Liver (tissue), 9 donors: ENCODE data around the gene ZNF605. TPM values are rescaled to one million over a fixed set of nuclear protein-coding genes. Genes with fewer than 3 reads are reported as not detected.
A peak's percentile ranks its signal among the peaks of the same experiment; 100 is the strongest.

Source experiments
- DNase-seq: peaks from one replicate; pipeline ENCODE4 v3.0.0-alpha.2; 2017; ENCODE audit warnings: low spot score
- H3K27ac ChIP-seq, 2 donors: one replicate each; pipeline ENCODE4 v1.7.0; 2013; ENCODE audit warnings: inconsistent platforms in 2 of 2, low read length in 2 of 2, control low read depth in 1 of 2, low read depth in 1 of 2, mild to moderate bottlenecking in 1 of 2
- H3K27me3 ChIP-seq, 4 donors: one replicate each; pipeline versions ENCODE4 v1.6.1 to v1.7.0; 2013; ENCODE audit warnings: low read length in 3 of 4, inconsistent platforms in 1 of 4, mild to moderate bottlenecking in 1 of 4, moderate library complexity in 1 of 4; ENCODE audit not compliant: control insufficient read depth in 4 of 4, insufficient read depth in 4 of 4
- H3K36me3 ChIP-seq, 4 donors: one replicate each; pipeline versions ENCODE4 v1.6.1 to v1.7.0; 2013; ENCODE audit warnings: low read length in 3 of 4, mild to moderate bottlenecking in 3 of 4, low read depth in 1 of 4, moderate library complexity in 1 of 4; ENCODE audit not compliant: control insufficient read depth in 4 of 4, insufficient read depth in 3 of 4
- H3K4me1 ChIP-seq, 4 donors: one replicate each; pipeline versions ENCODE4 v1.6.1 to v1.7.0; 2013; ENCODE audit warnings: low read length in 3 of 4, mild to moderate bottlenecking in 3 of 4, moderate library complexity in 1 of 4; ENCODE audit not compliant: control insufficient read depth in 4 of 4, insufficient read depth in 4 of 4
- H3K4me3 ChIP-seq, 3 donors: one replicate each; pipeline versions ENCODE4 v1.6.1 to v1.7.0; 2013; ENCODE audit warnings: low read length in 3 of 3, control low read depth in 1 of 3, low read depth in 1 of 3, mild to moderate bottlenecking in 1 of 3
- H3K9ac ChIP-seq, 2 donors: one replicate each; pipeline ENCODE4 v1.7.0; 2013; ENCODE audit warnings: low read length in 2 of 2, mild to moderate bottlenecking in 2 of 2, moderate library complexity in 2 of 2, control low read depth in 1 of 2, low read depth in 1 of 2
- H3K9me3 ChIP-seq, 4 donors: one replicate each; pipeline versions ENCODE4 v1.6.1 to v1.7.0; 2013; ENCODE audit warnings: low read length in 3 of 4; ENCODE audit not compliant: control insufficient read depth in 4 of 4
- ATF3 ChIP-seq: IDR thresholded peaks from 2 replicates; pipeline ENCODE4 v1.6.1; 2016; ENCODE audit warnings: antibody characterized with exemption
- CTCF ChIP-seq: fragments of 150-350 bp; IDR thresholded peaks from 2 replicates; pipeline ENCODE4 v1.5.1; 2017; ENCODE audit warnings: improper control_type of control experiment, low read depth, low read length; ENCODE audit not compliant: missing input control
- EGR1 ChIP-seq, 2 donors: IDR thresholded peaks; 2 replicates each; pipeline ENCODE4 v1.6.1; 2016 to 2018; ENCODE audit warnings: antibody characterized with exemption in 2 of 2, low read depth in 2 of 2
- FOXA1 ChIP-seq: IDR thresholded peaks from 2 replicates; pipeline ENCODE4 v1.6.1; 2016; ENCODE audit warnings: antibody characterized with exemption
- FOXA2 ChIP-seq: IDR thresholded peaks from 2 replicates; pipeline ENCODE4 v1.6.1; 2016; ENCODE audit warnings: antibody characterized with exemption
- HNF4G ChIP-seq: IDR thresholded peaks from 2 replicates; pipeline ENCODE4 v1.6.1; 2016; ENCODE audit warnings: antibody characterized with exemption
- JUND ChIP-seq, 2 donors: IDR thresholded peaks; 2 replicates each; pipeline ENCODE4 v1.6.1; 2016; ENCODE audit warnings: antibody characterized with exemption in 2 of 2
- MAX ChIP-seq: IDR thresholded peaks from 2 replicates; pipeline ENCODE4 v1.6.1; 2016; ENCODE audit warnings: antibody characterized with exemption
- NR2F2 ChIP-seq: IDR thresholded peaks from 2 replicates; pipeline ENCODE4 v1.6.1; 2016; ENCODE audit warnings: antibody characterized with exemption
- RAD21 ChIP-seq, 2 donors: IDR thresholded peaks; 2 replicates each; pipeline ENCODE4 v1.6.1; 2016; ENCODE audit warnings: antibody characterized with exemption in 2 of 2, mild to moderate bottlenecking in 2 of 2
- REST ChIP-seq: IDR thresholded peaks from 2 replicates; pipeline ENCODE4 v1.6.1; 2016; ENCODE audit warnings: antibody characterized with exemption, mild to moderate bottlenecking
- RXRA ChIP-seq, 2 donors: IDR thresholded peaks; 2 replicates each; pipeline ENCODE4 v1.6.1; 2017 to 2018; ENCODE audit warnings: antibody characterized with exemption in 2 of 2, mild to moderate bottlenecking in 1 of 2
- TAF1 ChIP-seq: conservative IDR thresholded peaks from 2 replicates; pipeline ENCODE4 v1.6.1; 2016; ENCODE audit warnings: antibody characterized with exemption, mild to moderate bottlenecking
- YY1 ChIP-seq: IDR thresholded peaks from 2 replicates; pipeline ENCODE4 v1.6.1; 2016; ENCODE audit warnings: antibody characterized with exemption, mild to moderate bottlenecking
- ZBTB33 ChIP-seq: IDR thresholded peaks from 2 replicates; pipeline ENCODE4 v1.6.1; 2016; ENCODE audit warnings: antibody characterized with exemption
- WGBS: extraction: QIAGEN DNeasy Blood & Tissue Kit; methylation state at CpG from one replicate; pipeline ENCODE4 v1.1.7; 2013; 5-methylcytosine and 5-hydroxymethylcytosine counted together
- polyA plus RNA-seq, 2 donors: library from polyadenylated mRNA; stranded (reverse) in 1 of 2; unstranded in 1 of 2; fragments of 200-250 nt in 1 of 2; fragments of >200 nt in 1 of 2; fragmentation: Nextera tagmentation in 1 of 2; extraction: Ambion mirVana in 1 of 2; gene quantifications; one replicate each; pipeline versions ENCODE4 v1.2.1 to v1.2.3, GENCODE V29; 2013 to 2015
- total RNA-seq, 2 donors: library from RNA; depleted of rRNA; stranded (reverse); fragments of >200 nt; gene quantifications; one replicate each; pipeline ENCODE4 v1.2.3, GENCODE V29; 2014
- donor health status: healthy.
- donor health status: healthy.
- donor health status: healthy.
- donor health status: healthy.
- donor health status: healthy.

Gene ZNF605
- total and polyA plus RNA-seq, 4 donors = 1.2 to 9.5 (median 3.6) TPM

GRCh38 chr12:132953771-132954170, 2.3 kb downstream of the ZNF605 start:
- Histone ChIP-seq H3K4me3 (peak overlapping the region in 1 of 3 donors; percentile 4), H3K27ac (no peak overlapping the region), H3K4me1 (peaks cover 5 to 16% (median 11%) of the 10 kb centered on the region in 4 donors), H3K9ac (no peak overlapping the region), H3K27me3 (no peaks in the 10 kb centered on the region), H3K36me3 (peaks cover 0 to 20% (median 10%) of the 10 kb centered on the region in 4 donors), H3K9me3 (peaks cover 19 to 48% (median 38%) of the 10 kb centered on the region in 4 donors)
- no peak for DNase-seq
- TF ChIP-seq MAX (no peak), RAD21 (IDR thresholded peaks at IDR 0.05) (no peak), EGR1 (IDR thresholded peaks at IDR 0.05; ENCODE audit: low read depth in 2 of 2) (no peak), ATF3 (no peak)
- WGBS = 99% methylated on average over 7 of the region's 7 CpGs

- 100% methylated on average over 2 of the region's 2 CpGs for WGBS
- Histone ChIP-seq H3K27me3 (no peaks in the 10 kb centered on the region), H3K36me3 (peaks cover 2 to 27% (median 17%) of the 10 kb centered on the region in 4 donors), H3K9me3 (peaks cover 21 to 55% (median 45%) of the 10 kb centered on the region in 4 donors), H3K27ac (no peak overlapping the region), H3K9ac (no peak overlapping the region), H3K4me3 (peak overlapping the region in 1 of 3 donors; percentile 40), H3K4me1 (peaks cover 5 to 16% (median 11%) of the 10 kb centered on the region in 4 donors)
- TF ChIP-seq CTCF = no peak
- TF ChIP-seq YY1 = no peak
- TF ChIP-seq TAF1 = no peak
- no peak for DNase-seq
Observed at GRCh38 chr12:132953163-132953425, 3.0 kb downstream of the ZNF605 start.

GRCh38 chr12:132952371-132953162, 3.5 kb downstream of the ZNF605 start:
- Histone ChIP-seq H3K4me1 (peaks cover 5 to 16% (median 11%) of the 10 kb centered on the region in 4 donors), H3K27ac (no peak overlapping the region), H3K9ac (no peak overlapping the region), H3K9me3 (peaks cover 21 to 59% (median 48%) of the 10 kb centered on the region in 4 donors), H3K4me3 (peak overlapping the region in 2 of 3 donors; percentile 19 to 40), H3K27me3 (no peaks in the 10 kb centered on the region), H3K36me3 (peaks cover 2 to 31% (median 21%) of the 10 kb centered on the region in 4 donors)
- no peak for DNase-seq
- 96% methylated on average over 18 of the region's 18 CpGs for WGBS
- TF ChIP-seq REST = no peak
- no peak for TF ChIP-seq ATF3
- TF ChIP-seq NR2F2 = no peak
- TF ChIP-seq ZBTB33 = no peak
- TF ChIP-seq RXRA (IDR thresholded peaks at IDR 0.05) = no peak
- TF ChIP-seq YY1 = no peak
- TF ChIP-seq FOXA1 = no peak
- no peak for TF ChIP-seq MAX
- no peak for TF ChIP-seq JUND (IDR thresholded peaks at IDR 0.05)
- TF ChIP-seq FOXA2 = no peak
- no peak for TF ChIP-seq EGR1 (IDR thresholded peaks at IDR 0.05; ENCODE audit: low read depth in 2 of 2)
- no peak for TF ChIP-seq HNF4G
- no peak for TF ChIP-seq RAD21 (IDR thresholded peaks at IDR 0.05)
- TF ChIP-seq TAF1 = no peak
- TF ChIP-seq CTCF = no peak
